K562 (cell line): ENCODE measurements around the gene PLEKHG3. TPM values are rescaled to one million over a fixed set of nuclear protein-coding genes. Genes with fewer than 3 reads are reported as not detected.

ENCODE experiments used
- polyA plus RNA-seq, 8 experiments: library from polyadenylated mRNA; depleted of rRNA in 4 of 8; stranded (reverse) in 5 of 8; unstranded in 3 of 8; fragments of >200 nt; fragmentation: Nextera tagmentation in 2 of 8; fragmentation: Illumina TruSeq in 1 of 8; extraction: Ambion mirVana in 2 of 8; extraction: Trizol in 1 of 8; gene quantifications; 2 replicates each; pipeline versions ENCODE4 v1.2.1 to v1.2.3, GENCODE V29; 2011 to 2014; ENCODE audit warnings: inconsistent platforms in 1 of 8, missing spikeins in 1 of 8
- total RNA-seq, 7 experiments: library from RNA; depleted of rRNA in 6 of 7; stranded (reverse); fragments of >200 nt in 6 of 7; fragmentation: Illumina TruSeq in 2 of 7; extraction: Trizol in 2 of 7; gene quantifications; 2 replicates each; pipeline versions ENCODE4 v1.2.1 to v1.2.3, GENCODE V29; 2011 to 2021; ENCODE audit warnings: low replicate concordance in 1 of 7
- TF ChIP-seq, protein P1 (sequence below), 2 experiments: fragments of 450-650 bp; IDR thresholded peaks; 2 replicates each; pipeline ENCODE4 v1.6.1; 2018; ENCODE audit warnings: mild to moderate bottlenecking in 2 of 2, low read depth in 1 of 2; ENCODE audit not compliant: partially characterized antibody in 2 of 2
- TF ChIP-seq, protein P2 (sequence below): fragments of 250-450 bp; sonication (Bioruptor Pico); IDR thresholded peaks from 2 replicates; pipeline ENCODE4 v1.5.0; 2021; ENCODE audit warnings: mild to moderate bottlenecking, moderate library complexity

Gene PLEKHG3
- total and polyA plus RNA-seq, 9 of the 15 experiments (the other 6 are each of a cell fraction or from before 2014, with no cell fraction given) = 0.04 to 0.16 TPM; not detected in 7

GRCh38 chr14:64692189-64692985, 11.8 kb upstream of the PLEKHG3 start (continued):
- TF ChIP-seq, protein P1, sequence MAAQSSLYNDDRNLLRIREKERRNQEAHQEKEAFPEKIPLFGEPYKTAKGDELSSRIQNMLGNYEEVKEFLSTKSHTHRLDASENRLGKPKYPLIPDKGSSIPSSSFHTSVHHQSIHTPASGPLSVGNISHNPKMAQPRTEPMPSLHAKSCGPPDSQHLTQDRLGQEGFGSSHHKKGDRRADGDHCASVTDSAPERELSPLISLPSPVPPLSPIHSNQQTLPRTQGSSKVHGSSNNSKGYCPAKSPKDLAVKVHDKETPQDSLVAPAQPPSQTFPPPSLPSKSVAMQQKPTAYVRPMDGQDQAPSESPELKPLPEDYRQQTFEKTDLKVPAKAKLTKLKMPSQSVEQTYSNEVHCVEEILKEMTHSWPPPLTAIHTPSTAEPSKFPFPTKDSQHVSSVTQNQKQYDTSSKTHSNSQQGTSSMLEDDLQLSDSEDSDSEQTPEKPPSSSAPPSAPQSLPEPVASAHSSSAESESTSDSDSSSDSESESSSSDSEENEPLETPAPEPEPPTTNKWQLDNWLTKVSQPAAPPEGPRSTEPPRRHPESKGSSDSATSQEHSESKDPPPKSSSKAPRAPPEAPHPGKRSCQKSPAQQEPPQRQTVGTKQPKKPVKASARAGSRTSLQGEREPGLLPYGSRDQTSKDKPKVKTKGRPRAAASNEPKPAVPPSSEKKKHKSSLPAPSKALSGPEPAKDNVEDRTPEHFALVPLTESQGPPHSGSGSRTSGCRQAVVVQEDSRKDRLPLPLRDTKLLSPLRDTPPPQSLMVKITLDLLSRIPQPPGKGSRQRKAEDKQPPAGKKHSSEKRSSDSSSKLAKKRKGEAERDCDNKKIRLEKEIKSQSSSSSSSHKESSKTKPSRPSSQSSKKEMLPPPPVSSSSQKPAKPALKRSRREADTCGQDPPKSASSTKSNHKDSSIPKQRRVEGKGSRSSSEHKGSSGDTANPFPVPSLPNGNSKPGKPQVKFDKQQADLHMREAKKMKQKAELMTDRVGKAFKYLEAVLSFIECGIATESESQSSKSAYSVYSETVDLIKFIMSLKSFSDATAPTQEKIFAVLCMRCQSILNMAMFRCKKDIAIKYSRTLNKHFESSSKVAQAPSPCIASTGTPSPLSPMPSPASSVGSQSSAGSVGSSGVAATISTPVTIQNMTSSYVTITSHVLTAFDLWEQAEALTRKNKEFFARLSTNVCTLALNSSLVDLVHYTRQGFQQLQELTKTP (IDR thresholded peaks at IDR 0.05; ENCODE audit: low read depth in 1 of 2, partially characterized antibody in 2 of 2) = no peak
- TF ChIP-seq, protein P2, sequence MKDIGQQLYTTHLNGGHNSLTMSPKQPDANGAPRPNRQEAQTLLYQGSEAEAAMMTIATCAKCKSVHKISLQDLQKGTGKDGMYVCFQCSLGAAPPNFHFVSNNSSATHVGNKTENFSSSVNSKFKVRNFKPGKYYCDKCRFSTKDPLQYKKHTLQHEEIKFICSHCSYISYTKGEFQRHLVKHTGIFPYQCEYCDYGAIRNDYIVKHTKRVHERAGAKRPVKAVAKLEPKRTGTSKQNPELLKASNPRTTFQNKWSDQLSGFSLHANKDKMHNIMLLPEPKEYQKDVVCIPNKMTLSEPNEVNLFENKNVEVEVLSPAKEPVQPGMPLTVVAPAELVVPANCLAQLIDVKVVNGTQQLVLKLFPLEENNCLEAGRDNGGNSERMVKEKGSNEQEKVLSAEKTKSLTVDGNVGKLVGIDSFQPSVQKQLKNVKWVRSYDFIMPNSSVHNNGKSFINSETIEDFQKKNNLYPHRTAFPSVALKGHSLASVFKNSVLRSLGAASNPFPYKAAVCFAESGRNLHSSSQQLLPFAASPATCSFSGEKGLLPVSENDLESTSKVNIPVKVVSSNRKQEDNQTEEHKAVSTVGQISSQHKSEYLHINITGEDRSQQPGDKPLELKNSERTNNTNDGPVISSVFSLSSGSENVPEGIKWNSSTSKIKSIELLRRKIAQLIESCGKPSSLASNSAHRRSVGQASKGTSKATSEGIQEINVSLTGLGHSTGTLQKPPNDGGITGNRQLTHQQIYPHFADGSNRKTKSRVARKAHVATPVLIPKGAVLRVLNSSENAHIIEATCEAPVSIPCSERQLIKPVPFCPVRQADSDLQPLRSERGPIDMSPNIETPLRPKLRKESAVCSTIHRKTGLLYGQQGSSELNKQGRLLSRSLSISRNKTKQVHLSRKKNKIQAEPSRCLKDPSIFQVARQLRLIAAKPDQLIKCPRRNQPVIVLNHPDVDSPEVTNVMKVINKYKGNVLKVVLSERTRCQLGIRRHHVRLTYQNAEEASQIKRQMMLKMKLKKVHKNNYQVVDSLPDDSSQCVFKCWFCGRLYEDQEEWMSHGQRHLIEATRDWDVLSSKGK (CRISPR knock-in tag) = no peak
- TF ChIP-seq, all 486 proteins: peak for 0
